Measurements from ENCODE around the gene ATXN1.

The ATXN1 gene

DNA sequence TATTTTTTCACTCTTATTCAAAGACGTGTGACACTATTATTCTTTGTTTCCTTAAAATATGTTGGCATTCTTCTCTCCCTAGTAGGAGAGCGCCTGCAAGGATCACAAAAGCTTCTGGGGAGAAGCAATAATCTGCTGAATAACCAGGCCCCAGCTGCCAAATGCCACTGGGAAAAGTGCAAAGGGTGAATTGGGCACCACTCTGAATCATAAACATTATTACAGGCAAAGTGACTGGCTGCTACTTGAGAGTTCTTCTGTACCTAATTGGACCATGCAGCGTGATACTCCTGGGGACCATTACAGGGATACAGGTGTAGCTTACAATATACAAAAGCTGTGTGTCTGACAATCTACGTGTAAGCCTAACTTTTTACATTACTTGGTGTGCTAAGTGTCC, 152.8 kb downstream of the ATXN1 start:
- Histone ChIP-seq H4K20me1 (ENCODE audit: low read depth, low read length) (no peaks in the 10 kb centered on the region), H3K36me3 (ENCODE audit: low read length) (no peaks in the 10 kb centered on the region), H3K4me2 (ENCODE audit: low read depth, low read length, poor library complexity, severe bottlenecking) (no peak overlapping the region), H3K27ac (ENCODE audit: low read depth, low read length) (no peak overlapping the region), H3K27me3 (ENCODE audit: low read length) (peaks cover 2% of the 10 kb centered on the region; the same call in 1 of the 2 replicates), H2AFZ (ENCODE audit: low read depth, low read length, severe bottlenecking) (no peak overlapping the region), H3K9ac (ENCODE audit: low read length) (no peak overlapping the region), H3F3A (ENCODE audit: insufficient read depth) (no peaks in the 10 kb centered on the region), H3K4me3 (ENCODE audit: insufficient read depth, low read length, poor library complexity, severe bottlenecking) (no peak overlapping the region), H3K79me2 (ENCODE audit: insufficient read depth, low read length) (no peaks in the 10 kb centered on the region), H3K9me3 (ENCODE audit: insufficient read depth, low read length) (no peaks in the 10 kb centered on the region), H3K9me2 (replicated peaks; ENCODE audit: insufficient read depth, low read length) (no peaks in the 10 kb centered on the region)
- no peak for TF ChIP-seq EZH2phosphoT487 (conservative IDR thresholded peaks at IDR 0.05; ENCODE audit: low read length)
- TF ChIP-seq, protein P1, sequence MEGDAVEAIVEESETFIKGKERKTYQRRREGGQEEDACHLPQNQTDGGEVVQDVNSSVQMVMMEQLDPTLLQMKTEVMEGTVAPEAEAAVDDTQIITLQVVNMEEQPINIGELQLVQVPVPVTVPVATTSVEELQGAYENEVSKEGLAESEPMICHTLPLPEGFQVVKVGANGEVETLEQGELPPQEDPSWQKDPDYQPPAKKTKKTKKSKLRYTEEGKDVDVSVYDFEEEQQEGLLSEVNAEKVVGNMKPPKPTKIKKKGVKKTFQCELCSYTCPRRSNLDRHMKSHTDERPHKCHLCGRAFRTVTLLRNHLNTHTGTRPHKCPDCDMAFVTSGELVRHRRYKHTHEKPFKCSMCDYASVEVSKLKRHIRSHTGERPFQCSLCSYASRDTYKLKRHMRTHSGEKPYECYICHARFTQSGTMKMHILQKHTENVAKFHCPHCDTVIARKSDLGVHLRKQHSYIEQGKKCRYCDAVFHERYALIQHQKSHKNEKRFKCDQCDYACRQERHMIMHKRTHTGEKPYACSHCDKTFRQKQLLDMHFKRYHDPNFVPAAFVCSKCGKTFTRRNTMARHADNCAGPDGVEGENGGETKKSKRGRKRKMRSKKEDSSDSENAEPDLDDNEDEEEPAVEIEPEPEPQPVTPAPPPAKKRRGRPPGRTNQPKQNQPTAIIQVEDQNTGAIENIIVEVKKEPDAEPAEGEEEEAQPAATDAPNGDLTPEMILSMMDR (IDR thresholded peaks at IDR 0.05; ENCODE audit: insufficient read depth, low read length, poor library complexity, severe bottlenecking), result no peak

- H4K20me1 ChIP-seq (ENCODE audit: low read depth, low read length), result no peaks in the 10 kb centered on the region
- no peaks in the 10 kb centered on the region for H3K27me3 ChIP-seq (ENCODE audit: low read length)
- TF ChIP-seq, protein P1 (IDR thresholded peaks at IDR 0.05; ENCODE audit: insufficient read depth, low read length, poor library complexity, severe bottlenecking), result no peak
- no peaks in the 10 kb centered on the region for H3F3A ChIP-seq (ENCODE audit: insufficient read depth)
- H3K9ac ChIP-seq (ENCODE audit: low read length), result no peak overlapping the region
- no peaks in the 10 kb centered on the region for H3K36me3 ChIP-seq (ENCODE audit: low read length)
- H3K4me3 ChIP-seq (ENCODE audit: insufficient read depth, low read length, poor library complexity, severe bottlenecking), result no peak overlapping the region
- H2AFZ ChIP-seq (ENCODE audit: low read depth, low read length, severe bottlenecking), result no peak overlapping the region
- no peaks in the 10 kb centered on the region for H3K9me3 ChIP-seq (ENCODE audit: insufficient read depth, low read length)
- no peaks in the 10 kb centered on the region for H3K9me2 ChIP-seq (replicated peaks; ENCODE audit: insufficient read depth, low read length)
- no peak overlapping the region for H3K4me2 ChIP-seq (ENCODE audit: low read depth, low read length, poor library complexity, severe bottlenecking)
- H3K79me2 ChIP-seq (ENCODE audit: insufficient read depth, low read length), result no peaks in the 10 kb centered on the region
- H3K27ac ChIP-seq (ENCODE audit: low read depth, low read length), result no peak overlapping the region
Measured at GRCh38 chr6:16602035-16602434, 159.2 kb downstream of the ATXN1 start.

DNA sequence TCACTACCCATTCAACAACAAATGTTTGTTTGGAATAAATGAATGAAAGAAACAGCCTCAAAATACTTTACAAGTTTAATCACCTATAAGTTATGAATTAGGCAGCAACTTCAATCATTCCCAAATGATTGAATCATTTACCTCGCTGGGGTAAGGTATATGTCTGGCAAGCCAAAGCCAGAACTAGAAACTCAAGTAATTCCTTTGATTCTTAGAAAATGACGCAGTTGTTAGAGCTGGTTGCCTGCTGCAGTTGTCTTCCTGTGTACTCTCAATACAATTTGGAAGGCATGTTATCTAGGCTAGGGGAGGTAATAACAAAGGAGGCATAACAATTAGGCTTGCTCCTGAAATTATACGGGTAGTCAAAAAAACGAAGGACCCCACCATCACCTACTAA, 160.6 kb downstream of the ATXN1 start:
- H3K4me3 ChIP-seq (ENCODE audit: insufficient read depth, low read length, poor library complexity, severe bottlenecking), result no peak overlapping the region
- no peaks in the 10 kb centered on the region for H3F3A ChIP-seq (ENCODE audit: insufficient read depth)
- no peaks in the 10 kb centered on the region for H3K9me2 ChIP-seq (replicated peaks; ENCODE audit: insufficient read depth, low read length)
- H3K4me2 ChIP-seq (ENCODE audit: low read depth, low read length, poor library complexity, severe bottlenecking), result no peak overlapping the region
- H4K20me1 ChIP-seq (ENCODE audit: low read depth, low read length), result no peaks in the 10 kb centered on the region
- no peak overlapping the region for H3K9ac ChIP-seq (ENCODE audit: low read length)
- H3K9me3 ChIP-seq (ENCODE audit: insufficient read depth, low read length), result no peaks in the 10 kb centered on the region
- no peaks in the 10 kb centered on the region for H3K79me2 ChIP-seq (ENCODE audit: insufficient read depth, low read length)
- TF ChIP-seq, protein P1 (IDR thresholded peaks at IDR 0.05; ENCODE audit: insufficient read depth, low read length, poor library complexity, severe bottlenecking), result no peak
- no peak for TF ChIP-seq EZH2phosphoT487 (conservative IDR thresholded peaks at IDR 0.05; ENCODE audit: low read length)
- H2AFZ ChIP-seq (ENCODE audit: low read depth, low read length, severe bottlenecking), result no peak overlapping the region
- H3K27me3 ChIP-seq (ENCODE audit: low read length), result no peaks in the 10 kb centered on the region
- no peaks in the 10 kb centered on the region for H3K36me3 ChIP-seq (ENCODE audit: low read length)
- H3K27ac ChIP-seq (ENCODE audit: low read depth, low read length), result no peak overlapping the region

GRCh38 chr6:16600026-16600425, 161.2 kb downstream of the ATXN1 start:
- no peak for TF ChIP-seq EZH2phosphoT487 (conservative IDR thresholded peaks at IDR 0.05; ENCODE audit: low read length)
- TF ChIP-seq, protein P1 (IDR thresholded peaks at IDR 0.05; ENCODE audit: insufficient read depth, low read length, poor library complexity, severe bottlenecking), result no peak

More at GRCh38 chr6:16600026-16600425, 161.2 kb downstream of the ATXN1 start:
- Histone ChIP-seq H3K27me3 (ENCODE audit: low read length) (no peaks in the 10 kb centered on the region), H3K4me2 (ENCODE audit: low read depth, low read length, poor library complexity, severe bottlenecking) (no peak overlapping the region), H3K79me2 (ENCODE audit: insufficient read depth, low read length) (no peaks in the 10 kb centered on the region), H3K36me3 (ENCODE audit: low read length) (no peaks in the 10 kb centered on the region), H4K20me1 (ENCODE audit: low read depth, low read length) (no peaks in the 10 kb centered on the region), H3F3A (ENCODE audit: insufficient read depth) (no peaks in the 10 kb centered on the region), H3K27ac (ENCODE audit: low read depth, low read length) (no peak overlapping the region), H2AFZ (ENCODE audit: low read depth, low read length, severe bottlenecking) (no peak overlapping the region), H3K4me3 (ENCODE audit: insufficient read depth, low read length, poor library complexity, severe bottlenecking) (no peak overlapping the region), H3K9ac (ENCODE audit: low read length) (no peak overlapping the region), H3K9me2 (replicated peaks; ENCODE audit: insufficient read depth, low read length) (no peaks in the 10 kb centered on the region), H3K9me3 (ENCODE audit: insufficient read depth, low read length) (no peaks in the 10 kb centered on the region)
